Stimulated activated CD8-positive, alpha-beta memory T cell treated with anti-CD3 and anti-CD28 coated beads, Interleukin-15, amount 100 ng/mL, for 48 hours (primary cell): ENCODE results near the gene ARHGAP26.
"Not testable (repeated sequence)": the region's sequence is repeated elsewhere in the genome, so short reads cannot be mapped to it uniquely, and the experiment has no call there.

ENCODE experiments used
- DNase-seq, 2 donors: peaks; one replicate each; pipeline ENCODE4 v3.0.0-alpha.2; 2020; ENCODE audit warnings: low read depth in 2 of 2

ARHGAP26 gene

DNA sequence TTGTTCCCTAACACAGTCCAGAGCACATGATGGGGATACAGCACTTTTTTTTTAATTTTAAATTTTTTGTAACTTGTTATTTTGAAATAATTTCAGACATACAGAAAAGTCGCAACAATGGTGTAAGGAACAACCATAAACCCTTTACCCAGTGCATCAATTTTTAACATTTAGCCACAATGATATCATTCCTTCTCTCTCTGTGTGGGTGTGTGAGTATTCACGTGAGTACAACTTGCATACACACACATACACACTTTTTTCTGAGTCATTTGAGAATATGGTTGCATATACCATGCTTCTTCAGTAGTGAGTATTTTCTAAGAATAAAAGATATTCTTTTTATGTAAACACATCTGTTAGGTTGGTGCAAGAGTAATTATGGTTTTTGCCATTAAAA lies 135.2 kb downstream of the ARHGAP26 start:
- DNase-seq: no peak

GRCh38 chr5:142906863-142907671 lies 136.9 kb downstream of the ARHGAP26 start:
- no peak for DNase-seq

DNA sequence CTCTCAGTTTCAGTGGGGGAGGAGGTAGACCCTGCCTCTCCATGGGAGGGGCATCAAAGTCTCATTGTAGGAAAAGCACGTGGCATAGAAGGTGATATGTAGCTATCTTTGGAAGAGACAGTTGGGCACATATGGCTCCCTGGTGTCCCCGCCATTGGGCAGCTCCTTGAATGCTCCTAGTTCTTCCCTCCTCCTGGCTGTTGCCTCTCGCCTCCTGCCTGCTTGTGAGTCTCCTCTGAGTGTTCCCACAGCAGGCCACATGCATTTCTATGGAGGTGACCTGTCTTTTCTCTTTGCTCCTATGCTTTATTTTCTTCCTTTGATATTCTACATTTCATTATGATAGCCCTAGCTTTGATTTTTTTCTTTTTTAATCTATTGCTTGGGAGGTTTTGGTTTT lies 138.5 kb downstream of the ARHGAP26 start:
- DNase-seq: no peak

DNA sequence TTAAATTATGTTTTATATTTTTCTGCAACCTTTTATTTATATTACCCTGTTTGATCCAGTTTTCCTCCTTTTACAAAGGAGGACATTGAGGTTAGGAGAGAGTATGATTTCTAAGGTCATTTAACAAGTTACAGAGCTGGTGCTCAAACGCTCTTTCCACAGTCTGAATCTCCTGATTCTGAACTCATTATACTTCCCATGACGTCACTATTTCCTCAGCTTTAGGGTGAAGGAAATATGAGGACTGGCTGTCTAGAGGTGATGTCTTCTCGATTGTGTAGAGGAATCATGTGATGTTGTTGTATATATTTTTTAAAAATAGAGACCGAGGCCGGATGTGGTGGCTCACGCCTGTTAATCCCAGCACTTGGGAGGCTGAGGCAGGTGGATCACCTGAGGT lies 140.0 kb downstream of the ARHGAP26 start:
- no peak for DNase-seq

DNA sequence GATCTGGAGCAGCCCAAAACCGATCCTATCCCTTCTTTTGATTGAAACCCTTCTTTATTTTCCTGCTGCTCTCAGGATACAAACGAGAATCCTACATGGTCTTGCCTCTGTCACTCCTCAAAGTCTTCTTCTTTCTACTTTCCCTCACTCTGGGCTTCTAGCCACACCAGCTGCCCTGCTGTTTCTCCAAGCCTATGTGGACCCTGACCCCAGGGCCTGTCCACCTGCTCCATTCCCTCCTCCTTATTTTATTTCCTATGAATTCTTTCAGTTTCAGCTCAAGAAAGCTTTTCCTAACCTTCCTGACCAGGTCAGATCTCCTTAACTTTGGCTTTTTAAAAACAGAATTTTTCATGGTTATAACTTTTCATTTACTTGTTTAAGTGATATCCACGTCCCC lies 141.0 kb downstream of the ARHGAP26 start:
- DNase-seq: no peak

DNA sequence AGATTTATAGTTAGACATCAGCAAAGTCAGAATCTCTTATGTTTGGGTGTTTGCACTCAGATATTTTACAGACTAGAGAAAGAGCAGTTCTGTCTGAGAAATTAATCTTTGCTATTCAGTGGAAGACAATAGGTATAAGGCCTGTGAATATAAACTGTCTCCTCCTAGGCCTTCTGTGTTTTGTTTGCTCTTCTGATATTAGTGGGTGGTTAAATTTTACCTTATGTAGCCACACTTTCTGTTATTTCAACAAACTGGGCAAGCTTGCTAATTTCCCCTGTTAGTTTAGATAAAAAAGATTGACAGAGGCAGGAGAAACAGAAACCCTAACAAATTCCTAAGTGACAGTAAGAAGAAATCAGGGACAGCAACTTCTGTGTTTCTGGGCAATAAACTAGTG lies 141.6 kb downstream of the ARHGAP26 start:
- no peak for DNase-seq

DNA sequence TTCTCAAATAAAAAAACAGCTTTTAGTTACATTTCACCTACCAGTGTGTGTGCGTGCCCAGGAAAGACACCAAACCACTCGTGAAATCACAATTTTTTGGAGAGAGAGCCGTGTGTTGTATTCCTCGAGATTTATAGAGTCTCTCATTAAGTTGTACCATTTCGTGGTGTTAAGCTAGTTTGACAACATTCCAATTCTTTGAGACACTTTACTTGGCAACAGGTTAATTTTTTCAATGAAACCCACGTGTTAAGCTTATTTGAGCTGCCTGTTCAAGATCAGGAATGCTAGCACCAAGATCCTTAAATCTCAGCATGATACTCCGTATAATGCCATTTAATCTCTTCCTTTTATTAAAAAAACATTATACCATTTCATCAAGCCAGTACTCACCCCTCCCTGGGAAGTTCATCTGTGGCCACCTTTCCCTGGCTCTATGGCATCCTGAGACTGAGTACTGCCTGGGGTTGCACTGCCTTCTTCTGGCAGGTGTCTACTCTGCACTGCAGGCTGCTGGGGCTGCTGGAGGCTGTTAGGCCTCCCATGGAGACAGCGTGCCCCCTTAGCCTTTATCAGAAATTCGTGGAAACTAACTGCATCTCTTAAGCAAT lies 143.7 kb downstream of the ARHGAP26 start:
- no peak for DNase-seq

GRCh38 chr5:142915038-142915437 lies 144.9 kb downstream of the ARHGAP26 start:
- no peak for DNase-seq

- no peak for DNase-seq
These were observed 145.7 kb downstream of the ARHGAP26 start for GRCh38 chr5:142915813-142916424.

- DNase-seq: no peak
These were observed 148.9 kb downstream of the ARHGAP26 start for GRCh38 chr5:142918959-142919635.

- DNase-seq: no peak
These were observed 150.9 kb downstream of the ARHGAP26 start for GRCh38 chr5:142920849-142921612.

DNA sequence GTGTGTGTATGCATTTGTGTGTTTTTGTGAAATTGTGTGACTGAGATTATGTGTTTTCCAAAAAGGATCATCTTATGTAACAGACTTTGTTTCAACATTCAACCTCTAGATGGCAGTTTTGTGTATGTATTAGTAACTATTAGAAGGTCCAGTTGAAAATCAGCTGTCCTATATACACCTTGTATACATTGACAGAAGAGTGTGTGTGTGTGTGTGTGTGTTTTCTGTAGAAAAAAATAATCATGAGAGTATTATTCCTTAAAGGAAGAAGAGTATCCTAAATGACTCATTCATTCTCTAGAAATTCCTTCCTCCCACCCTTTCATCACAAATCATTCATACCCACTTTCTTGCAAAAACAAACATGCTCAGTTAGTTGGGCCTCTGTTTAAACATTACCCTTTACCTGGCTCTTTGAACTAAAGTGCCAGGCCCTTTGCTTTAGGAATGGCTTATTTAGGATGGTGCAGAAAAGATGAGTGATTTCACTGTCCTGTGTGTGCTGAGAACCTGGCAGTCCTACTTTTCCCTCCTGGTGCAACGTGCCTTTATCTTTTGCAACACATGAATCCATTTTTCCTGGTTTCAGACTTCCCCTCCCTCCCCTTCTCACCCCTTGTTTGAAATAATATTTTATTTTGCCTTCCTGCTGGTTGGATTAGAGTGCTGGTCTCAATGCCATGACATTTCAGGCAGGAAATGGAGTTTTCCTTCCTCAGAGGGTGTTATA lies 152.2 kb downstream of the ARHGAP26 start:
- DNase-seq: no peak

- DNase-seq: no peak
These were observed 154.1 kb downstream of the ARHGAP26 start for GRCh38 chr5:142924135-142924883.

DNA sequence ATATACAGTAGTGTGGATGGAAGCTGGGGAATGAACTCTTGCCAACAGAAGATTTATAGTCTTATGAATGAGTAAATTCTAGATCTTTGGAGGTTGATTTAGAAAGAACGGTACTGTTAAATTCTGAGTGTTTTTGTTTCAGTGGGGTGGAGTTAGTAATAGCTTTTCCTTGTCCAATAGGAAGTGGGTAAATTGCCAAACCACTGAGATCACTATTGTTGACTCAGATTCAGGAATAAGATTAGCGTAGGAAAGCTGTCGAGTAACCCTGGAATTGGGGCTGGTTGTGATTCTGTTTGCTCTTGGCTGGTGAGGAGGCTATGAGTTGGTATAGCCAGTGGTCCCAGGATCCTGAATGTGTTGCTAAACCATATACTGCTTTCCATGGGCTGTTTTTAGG lies 155.6 kb downstream of the ARHGAP26 start:
- DNase-seq: no peak

- DNase-seq: no peak
These were observed 156.4 kb downstream of the ARHGAP26 start for GRCh38 chr5:142926549-142926948.

DNA sequence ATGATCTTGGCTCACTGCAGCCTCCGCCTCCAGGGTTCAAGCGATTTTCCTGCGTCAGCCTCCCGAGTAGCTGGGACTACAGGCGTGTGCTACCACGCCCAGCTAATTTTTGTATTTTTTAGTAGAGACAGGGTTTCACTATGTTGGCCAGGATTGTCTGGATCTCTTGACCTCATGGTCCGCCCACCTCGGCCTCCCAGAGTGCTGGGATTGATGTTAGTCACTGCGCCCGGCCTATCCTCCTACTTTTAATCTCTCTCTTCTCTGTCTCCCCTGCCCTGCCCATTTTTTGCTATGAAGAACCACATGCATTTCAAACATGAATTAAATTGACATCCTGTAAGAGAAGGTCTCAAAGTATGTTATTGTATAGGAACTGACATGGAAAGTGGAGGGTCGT lies 158.8 kb downstream of the ARHGAP26 start:
- DNase-seq: not testable (repeated sequence)

DNA sequence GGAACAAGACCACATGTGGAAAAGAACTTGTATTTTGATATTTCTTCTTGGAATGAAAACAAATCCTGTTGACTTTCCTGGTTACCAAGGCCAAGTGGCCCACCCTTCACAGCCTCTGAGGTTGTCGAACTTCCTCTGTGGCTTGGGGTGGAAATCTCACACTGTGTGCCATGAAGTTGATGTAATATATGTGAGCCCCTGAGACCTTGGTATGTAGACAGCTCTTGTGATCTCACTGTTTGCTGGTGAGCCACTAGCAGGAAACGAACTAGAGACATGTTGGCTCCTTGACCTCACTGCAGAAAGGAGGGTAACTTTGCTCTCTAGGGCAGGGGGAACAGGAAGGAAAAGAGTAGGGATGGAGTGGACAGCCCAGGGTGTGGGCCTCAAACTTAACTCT lies 159.4 kb downstream of the ARHGAP26 start:
- DNase-seq: no peak

GRCh38 chr5:142930395-142931110 lies 160.4 kb downstream of the ARHGAP26 start:
- no peak for DNase-seq

DNA sequence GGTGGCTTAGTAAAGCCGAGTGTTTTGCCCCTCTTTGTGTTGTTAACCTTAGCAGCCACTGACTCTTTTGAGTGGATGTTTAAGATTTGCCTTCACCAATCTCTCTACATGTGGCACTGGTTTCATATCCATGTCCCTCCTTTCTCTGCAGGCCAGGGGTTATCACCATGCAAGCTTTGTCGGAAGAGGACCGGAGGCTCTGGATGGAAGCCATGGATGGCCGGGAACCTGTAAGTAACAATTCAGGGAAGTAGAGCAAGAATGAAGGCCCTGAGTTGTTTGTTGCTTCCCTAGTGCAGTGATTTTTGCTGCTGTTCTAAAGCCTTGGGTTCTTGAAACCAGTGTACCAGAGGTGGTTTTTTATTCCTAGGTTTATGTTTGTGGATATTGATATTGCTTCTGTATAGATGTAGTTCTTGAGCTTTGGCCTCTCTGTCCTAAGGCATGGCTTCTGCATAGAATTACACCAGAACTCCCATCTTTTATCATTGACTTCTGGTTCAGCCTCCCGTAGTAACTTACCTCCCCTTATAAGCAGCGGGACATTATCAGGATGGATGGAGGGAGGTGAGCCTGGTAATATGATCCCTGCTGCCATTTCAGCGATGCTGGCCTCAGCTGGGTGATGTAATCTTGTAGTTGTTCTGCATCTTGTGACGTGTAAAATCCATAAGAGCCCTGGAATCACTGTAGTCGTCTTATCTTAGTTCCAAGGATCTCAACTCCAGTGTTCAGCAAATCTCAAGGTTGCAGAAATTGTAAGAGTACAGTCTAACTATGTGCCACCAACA lies 161.9 kb downstream of the ARHGAP26 start:
- DNase-seq: no peak
